Suprapubic skin (tissue), 4 donors: ENCODE results near the gene PLCD1. TPM values are rescaled to one million over a fixed set of nuclear protein-coding genes. Genes with fewer than 3 reads are reported as not detected.

Experiments used
- DNase-seq, 2 donors: peaks; one replicate each; pipeline ENCODE4 v3.0.0-alpha.2; 2019; ENCODE audit warnings: low spot score in 2 of 2
- H3K27ac ChIP-seq: fragments of 200-600 bp; sonication (generic); one replicate; pipeline ENCODE4 v1.5.1; 2019
- H3K27me3 ChIP-seq: fragments of 200-600 bp; sonication (generic); one replicate; pipeline ENCODE4 v1.5.1; 2019
- H3K36me3 ChIP-seq: fragments of 200-600 bp; sonication (generic); one replicate; pipeline ENCODE4 v1.5.1; 2019
- H3K4me1 ChIP-seq: fragments of 200-600 bp; sonication (generic); one replicate; pipeline ENCODE4 v1.5.1; 2019
- H3K4me3 ChIP-seq: fragments of 200-600 bp; sonication (generic); one replicate; pipeline ENCODE4 v1.5.1; 2019; ENCODE audit warnings: mild to moderate bottlenecking
- H3K9me3 ChIP-seq: fragments of 200-600 bp; sonication (generic); one replicate; pipeline ENCODE4 v1.5.1; 2019
- CTCF ChIP-seq, 2 donors: fragments of 200-600 bp in 1 of 2; fragments of 450-650 bp in 1 of 2; sonication (generic) in 1 of 2; IDR thresholded peaks; one replicate each; pipeline ENCODE4 v1.5.1; 2016 to 2019; ENCODE audit warnings: antibody characterized with exemption in 2 of 2, mild to moderate bottlenecking in 1 of 2, moderate library complexity in 1 of 2
- EP300 ChIP-seq: sonication (generic); formaldehyde crosslinking; IDR thresholded peaks from one replicate; pipeline ENCODE4 v1.6.1; 2017; ENCODE audit warnings: antibody characterized with exemption
- POLR2A ChIP-seq, 2 donors: fragments of 450-650 bp; IDR thresholded peaks; one replicate each; pipeline ENCODE4 v1.6.1; 2017; ENCODE audit warnings: antibody characterized with exemption in 2 of 2, mild to moderate bottlenecking in 2 of 2, moderate library complexity in 2 of 2
- POLR2AphosphoS5 ChIP-seq, 3 donors: sonication (generic); formaldehyde crosslinking; IDR thresholded peaks; one replicate each; pipeline ENCODE4 v1.6.1; 2017; ENCODE audit warnings: antibody characterized with exemption in 3 of 3
- WGBS: methylation state at CpG from one replicate; pipeline ENCODE4 v1.1.5; 2018; 5-methylcytosine and 5-hydroxymethylcytosine counted together
- total RNA-seq, 4 donors: library from RNA; depleted of rRNA; stranded (reverse); fragments of >200 nt; gene quantifications; one replicate each; pipeline ENCODE4 v1.1.0, GENCODE V29; 2016

Gene PLCD1
- total RNA-seq, 4 donors from 2014 or later = 32.3 to 42.2 (median 39.3) TPM

GRCh38 chr3:38049358-38050126 lies 20.1 kb upstream of the PLCD1 start:
- no peaks in the 10 kb centered on the region for H3K9me3 ChIP-seq
- H3K36me3 ChIP-seq = no peaks in the 10 kb centered on the region
- DNase-seq = no peak
- 79% methylated on average over 4 of the region's 4 CpGs for WGBS
- H3K27ac ChIP-seq = peak overlapping the region; percentile 69
- TF ChIP-seq POLR2AphosphoS5 (IDR thresholded peaks at IDR 0.05) = no peak
- no peak for TF ChIP-seq EP300
- no peak for TF ChIP-seq CTCF (IDR thresholded peaks at IDR 0.05)
- TF ChIP-seq POLR2A (IDR thresholded peaks at IDR 0.05) = no peak
- no peaks in the 10 kb centered on the region for H3K27me3 ChIP-seq
- H3K4me1 ChIP-seq = peaks cover 6% of the 10 kb centered on the region
- H3K4me3 ChIP-seq = no peak overlapping the region

- Histone ChIP-seq H3K4me1 (peaks cover 6% of the 10 kb centered on the region), H3K27ac (no peak overlapping the region), H3K9me3 (no peaks in the 10 kb centered on the region), H3K4me3 (no peak overlapping the region), H3K36me3 (no peaks in the 10 kb centered on the region), H3K27me3 (no peaks in the 10 kb centered on the region)
- DNase-seq = no peak
- WGBS = 57% methylated on average over 2 of the region's 2 CpGs
- TF ChIP-seq POLR2A (IDR thresholded peaks at IDR 0.05) (no peak), POLR2AphosphoS5 (IDR thresholded peaks at IDR 0.05) (no peak), EP300 (no peak), CTCF (IDR thresholded peaks at IDR 0.05) (no peak)
Observed at GRCh38 chr3:38047896-38048295, 18.5 kb upstream of the PLCD1 start.

- no peaks in the 10 kb centered on the region for H3K36me3 ChIP-seq
- H3K4me3 ChIP-seq = no peak overlapping the region
- TF ChIP-seq POLR2A (IDR thresholded peaks at IDR 0.05) (no peak), EP300 (no peak), CTCF (IDR thresholded peaks at IDR 0.05) (no peak), POLR2AphosphoS5 (IDR thresholded peaks at IDR 0.05) (no peak)
- no peaks in the 10 kb centered on the region for H3K27me3 ChIP-seq
- peaks cover 6% of the 10 kb centered on the region for H3K4me1 ChIP-seq
- no peaks in the 10 kb centered on the region for H3K9me3 ChIP-seq
- 97% methylated on average over 2 of the region's 2 CpGs for WGBS
- no peak overlapping the region for H3K27ac ChIP-seq
- no peak for DNase-seq
Observed at GRCh38 chr3:38046821-38047220, 17.4 kb upstream of the PLCD1 start.

GRCh38 chr3:38046027-38046426 lies 16.6 kb upstream of the PLCD1 start:
- Histone ChIP-seq H3K27ac (no peak overlapping the region), H3K27me3 (no peaks in the 10 kb centered on the region), H3K36me3 (no peaks in the 10 kb centered on the region), H3K4me3 (no peak overlapping the region), H3K9me3 (no peaks in the 10 kb centered on the region), H3K4me1 (peaks cover 6% of the 10 kb centered on the region)
- WGBS = 93% methylated on average over 4 of the region's 4 CpGs
- TF ChIP-seq POLR2A (IDR thresholded peaks at IDR 0.05) = no peak
- TF ChIP-seq EP300 = no peak
- no peak for TF ChIP-seq POLR2AphosphoS5 (IDR thresholded peaks at IDR 0.05)
- TF ChIP-seq CTCF (IDR thresholded peaks at IDR 0.05) = no peak
- DNase-seq = no peak

GRCh38 chr3:38043486-38043885 lies 14.0 kb upstream of the PLCD1 start:
- peaks cover 20% of the 10 kb centered on the region for H3K4me1 ChIP-seq
- H3K9me3 ChIP-seq = no peaks in the 10 kb centered on the region
- no peak overlapping the region for H3K4me3 ChIP-seq
- H3K27me3 ChIP-seq = no peaks in the 10 kb centered on the region
- no peak overlapping the region for H3K27ac ChIP-seq
- DNase-seq = no peak
- no peaks in the 10 kb centered on the region for H3K36me3 ChIP-seq
- 80% methylated on average over 4 of the region's 4 CpGs for WGBS
- no peak for TF ChIP-seq EP300
- no peak for TF ChIP-seq POLR2A (IDR thresholded peaks at IDR 0.05)
- no peak for TF ChIP-seq POLR2AphosphoS5 (IDR thresholded peaks at IDR 0.05)
- no peak for TF ChIP-seq CTCF (IDR thresholded peaks at IDR 0.05)
